ENCODE results near the gene OCSTAMP.

DNA sequence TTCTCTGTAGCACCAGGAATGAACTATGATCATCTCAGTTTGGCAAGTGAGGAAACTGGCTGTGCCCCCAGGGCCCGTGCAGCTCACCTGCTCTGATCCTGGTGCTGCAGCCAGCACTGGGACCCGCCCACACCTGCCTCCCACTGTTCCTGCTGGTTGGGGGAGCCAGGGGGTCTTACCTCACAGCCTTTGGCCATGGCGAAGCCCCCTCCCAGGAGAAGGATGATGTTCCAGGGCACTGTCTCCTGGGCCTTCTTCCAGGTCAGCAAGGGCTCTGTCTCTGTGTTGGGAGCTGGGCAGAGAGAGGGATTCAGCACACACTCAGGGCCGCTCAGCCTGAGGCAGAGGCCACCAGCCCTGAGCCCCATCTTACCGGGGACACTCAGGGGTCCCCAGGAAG, 24.9 kb upstream of the OCSTAMP start:
- TF ChIP-seq, protein P1, sequence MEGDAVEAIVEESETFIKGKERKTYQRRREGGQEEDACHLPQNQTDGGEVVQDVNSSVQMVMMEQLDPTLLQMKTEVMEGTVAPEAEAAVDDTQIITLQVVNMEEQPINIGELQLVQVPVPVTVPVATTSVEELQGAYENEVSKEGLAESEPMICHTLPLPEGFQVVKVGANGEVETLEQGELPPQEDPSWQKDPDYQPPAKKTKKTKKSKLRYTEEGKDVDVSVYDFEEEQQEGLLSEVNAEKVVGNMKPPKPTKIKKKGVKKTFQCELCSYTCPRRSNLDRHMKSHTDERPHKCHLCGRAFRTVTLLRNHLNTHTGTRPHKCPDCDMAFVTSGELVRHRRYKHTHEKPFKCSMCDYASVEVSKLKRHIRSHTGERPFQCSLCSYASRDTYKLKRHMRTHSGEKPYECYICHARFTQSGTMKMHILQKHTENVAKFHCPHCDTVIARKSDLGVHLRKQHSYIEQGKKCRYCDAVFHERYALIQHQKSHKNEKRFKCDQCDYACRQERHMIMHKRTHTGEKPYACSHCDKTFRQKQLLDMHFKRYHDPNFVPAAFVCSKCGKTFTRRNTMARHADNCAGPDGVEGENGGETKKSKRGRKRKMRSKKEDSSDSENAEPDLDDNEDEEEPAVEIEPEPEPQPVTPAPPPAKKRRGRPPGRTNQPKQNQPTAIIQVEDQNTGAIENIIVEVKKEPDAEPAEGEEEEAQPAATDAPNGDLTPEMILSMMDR (IDR thresholded peaks at IDR 0.05): no peak
- no peak for TF ChIP-seq TCF7L2 (IDR thresholded peaks at IDR 0.05; ENCODE audit: low read depth, low read length)

Data from Panc1 (cell line).